H9 (cell line): ENCODE data around the gene SWSAP1. TPM values are rescaled to one million over a fixed set of nuclear protein-coding genes. Genes with fewer than 3 reads are reported as not detected.

ENCODE experiments used
- DNase-seq: peaks from one replicate; pipeline ENCODE4 v3.0.0-alpha.2; 2017
- H2AFZ ChIP-seq: one replicate; pipeline ENCODE4 v1.6.1; 2013; ENCODE audit warnings: mild to moderate bottlenecking, low read length, control low read depth, moderate library complexity
- H2AK5ac ChIP-seq: 2 replicates; pipeline ENCODE4 v1.6.1; 2013; ENCODE audit warnings: low read length, control low read depth, mixed read lengths; ENCODE audit not compliant: insufficient read length
- H2BK120ac ChIP-seq: one replicate; pipeline ENCODE4 v1.6.1; 2013; ENCODE audit warnings: low read depth, mild to moderate bottlenecking, low read length, control low read depth, inconsistent platforms; ENCODE audit not compliant: poor library complexity, severe bottlenecking
- H2BK12ac ChIP-seq: 2 replicates; pipeline ENCODE4 v1.6.1; 2013; ENCODE audit warnings: low read length, control low read depth, mixed read lengths, low read depth; ENCODE audit not compliant: insufficient read length
- H2BK15ac ChIP-seq: 2 replicates; pipeline ENCODE4 v1.6.1; 2013; ENCODE audit warnings: low read depth, low read length, control low read depth
- H2BK20ac ChIP-seq: one replicate; pipeline ENCODE4 v1.6.1; 2013; ENCODE audit warnings: low read depth, mild to moderate bottlenecking, low read length, control low read depth, inconsistent platforms; ENCODE audit not compliant: poor library complexity, severe bottlenecking
- H2BK5ac ChIP-seq: 2 replicates; pipeline ENCODE4 v1.6.1; 2013; ENCODE audit warnings: low read length, control low read depth, mixed read lengths; ENCODE audit not compliant: insufficient read length
- H3K14ac ChIP-seq: 2 replicates; pipeline ENCODE4 v1.6.1; 2013; ENCODE audit warnings: low read length, control low read depth; ENCODE audit not compliant: insufficient read depth
- H3K18ac ChIP-seq: 2 replicates; pipeline ENCODE4 v1.6.1; 2013; ENCODE audit warnings: low read depth, mild to moderate bottlenecking, mixed read lengths, low read length, control low read depth; ENCODE audit not compliant: insufficient read length
- H3K23ac ChIP-seq: 2 replicates; pipeline ENCODE4 v1.6.1; 2013; ENCODE audit warnings: low read length, control low read depth, mixed read lengths, low read depth; ENCODE audit not compliant: insufficient read length
- H3K23me2 ChIP-seq: 2 replicates; pipeline ENCODE4 v1.6.1; 2013; ENCODE audit warnings: low read depth, mild to moderate bottlenecking, mixed read lengths, low read length, control low read depth; ENCODE audit not compliant: insufficient read length, poor library complexity, severe bottlenecking
- H3K27ac ChIP-seq: 2 replicates; pipeline ENCODE4 v1.5.1; 2013; ENCODE audit warnings: low read length, control low read depth, mixed read lengths, low read depth; ENCODE audit not compliant: insufficient read length
- H3K27me3 ChIP-seq: 2 replicates; pipeline ENCODE4 v1.6.1; 2013; ENCODE audit warnings: low read length, control low read depth, inconsistent platforms; ENCODE audit not compliant: insufficient read depth
- H3K4ac ChIP-seq: 2 replicates; pipeline ENCODE4 v1.6.1; 2013; ENCODE audit warnings: low read depth, mild to moderate bottlenecking, control low read depth, inconsistent platforms, low read length, moderate library complexity
- H3K4me1 ChIP-seq: 2 replicates; pipeline ENCODE4 v1.6.1; 2013; ENCODE audit warnings: low read length, control low read depth, inconsistent platforms; ENCODE audit not compliant: insufficient read depth
- H3K4me2 ChIP-seq: 2 replicates; pipeline ENCODE4 v1.6.1; 2013; ENCODE audit warnings: low read length, control low read depth, mixed read lengths; ENCODE audit not compliant: insufficient read length, insufficient read depth
- H3K56ac ChIP-seq: 2 replicates; pipeline ENCODE4 v1.6.1; 2013; ENCODE audit warnings: low read depth, mild to moderate bottlenecking, mixed read lengths, low read length, control low read depth; ENCODE audit not compliant: insufficient read length
- H3K79me1 ChIP-seq: 2 replicates; pipeline ENCODE4 v1.6.1; 2013; ENCODE audit warnings: low read depth, mild to moderate bottlenecking, moderate library complexity, low read length, control low read depth, inconsistent platforms; ENCODE audit not compliant: insufficient read depth, poor library complexity, severe bottlenecking
- H3K79me2 ChIP-seq: 2 replicates; pipeline ENCODE4 v1.6.1; 2013; ENCODE audit warnings: low read length, control low read depth, inconsistent platforms; ENCODE audit not compliant: insufficient read depth
- H3K9ac ChIP-seq: 2 replicates; pipeline ENCODE4 v1.6.1; 2013; ENCODE audit warnings: low read length, control low read depth, mixed read lengths; ENCODE audit not compliant: insufficient read length; ENCODE audit errors: extremely low read depth
- H3K9me3 ChIP-seq: one replicate; pipeline ENCODE4 v1.6.1; 2013; ENCODE audit warnings: low read depth, low read length, inconsistent platforms; ENCODE audit not compliant: control insufficient read depth
- H3T11ph ChIP-seq: one replicate; pipeline ENCODE4 v1.6.1; 2013; ENCODE audit warnings: mild to moderate bottlenecking, low read length, control low read depth, inconsistent platforms
- H4K20me1 ChIP-seq: one replicate; pipeline ENCODE4 v1.6.1; 2013; ENCODE audit not compliant: control insufficient read depth, insufficient read length, insufficient read depth
- H4K5ac ChIP-seq: 2 replicates; pipeline ENCODE4 v1.6.1; 2013; ENCODE audit warnings: low read depth, mild to moderate bottlenecking, mixed read lengths, low read length, control low read depth; ENCODE audit not compliant: insufficient read length
- H4K8ac ChIP-seq: replicated peaks from 2 replicates; pipeline ENCODE4 v1.6.1; 2013; ENCODE audit warnings: low read length, control low read depth, mixed read lengths, low read depth; ENCODE audit not compliant: insufficient read length
- H4K91ac ChIP-seq: 2 replicates; pipeline ENCODE4 v1.6.1; 2013; ENCODE audit warnings: low read depth, mild to moderate bottlenecking, moderate library complexity, mixed read lengths, low read length, control low read depth; ENCODE audit not compliant: insufficient read length
- H3K27ac Mint-ChIP-seq, 3 experiments: 2 replicates in 2 of 3; 3 replicates in 1 of 3; pipeline ENCODE4 v1.8.0; 2020 to 2021; ENCODE audit warnings: mixed read lengths in 3 of 3, mild to moderate bottlenecking in 1 of 3, moderate library complexity in 1 of 3
- H3K27me3 Mint-ChIP-seq: 2 replicates; pipeline ENCODE4 v1.8.0; 2021; ENCODE audit warnings: low read depth, mild to moderate bottlenecking, moderate library complexity, mixed read lengths
- H3K36me3 Mint-ChIP-seq, 3 experiments: 2 replicates in 2 of 3; 3 replicates in 1 of 3; pipeline ENCODE4 v1.8.0; 2020 to 2021; ENCODE audit warnings: low read depth in 3 of 3, mixed read lengths in 3 of 3; ENCODE audit not compliant: insufficient read depth in 1 of 3
- H3K4me1 Mint-ChIP-seq, 2 experiments: 2 replicates each; pipeline ENCODE4 v1.8.0; 2020; ENCODE audit warnings: mixed read lengths in 2 of 2
- H3K4me3 Mint-ChIP-seq, 2 experiments: 2 replicates in 1 of 2; 3 replicates in 1 of 2; pipeline ENCODE4 v1.8.0; 2020 to 2021; ENCODE audit warnings: mild to moderate bottlenecking in 2 of 2, mixed read lengths in 2 of 2, moderate library complexity in 1 of 2
- H3K9me3 Mint-ChIP-seq, 2 experiments: 2 replicates in 1 of 2; 3 replicates in 1 of 2; pipeline ENCODE4 v1.8.0; 2020; ENCODE audit warnings: mild to moderate bottlenecking in 2 of 2, mixed read lengths in 2 of 2, moderate library complexity in 1 of 2
- WGBS: extraction: QIAGEN DNeasy Blood & Tissue Kit; methylation state at CpG from one replicate; pipeline ENCODE4 v1.1.7; 2013; ENCODE audit warnings: missing lambda C conversion rate, low lambda C conversion rate, mixed read lengths; ENCODE audit not compliant: insufficient read length; ENCODE audit errors: extremely low coverage; 5-methylcytosine and 5-hydroxymethylcytosine counted together
- total RNA-seq: library from RNA; stranded (reverse); gene quantifications from 2 replicates; pipeline ENCODE4 v1.2.1, GENCODE V29; 2021
- TF ChIP-seq, protein P1 (sequence below): fragments of 200-600 bp; sonication (generic); conservative IDR thresholded peaks from 3 replicates; pipeline ENCODE4 v1.8.0; 2021; ENCODE audit warnings: antibody characterized with exemption, mild to moderate bottlenecking

The SWSAP1 gene
- total RNA-seq, 1 experiment from 2014 or later: 3.8 TPM

DNA sequence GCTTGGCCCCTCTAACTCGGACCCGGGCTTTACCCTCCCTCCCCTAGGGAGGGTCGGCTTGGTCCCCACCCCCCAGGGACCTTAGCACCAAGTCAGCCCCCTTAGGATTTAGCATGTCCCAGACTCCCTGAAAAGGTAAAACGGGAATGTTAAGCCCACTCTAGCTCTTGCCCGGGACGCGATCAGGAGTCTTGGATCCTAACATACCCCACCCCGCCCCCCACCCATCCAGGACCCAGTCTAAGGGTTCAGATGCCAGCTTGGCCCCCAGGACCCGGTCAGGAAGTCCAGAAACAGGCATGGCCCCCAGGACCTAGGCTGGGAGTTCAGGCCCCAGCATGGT is 9.2 kb downstream of the SWSAP1 start:
- TF ChIP-seq, protein P1, sequence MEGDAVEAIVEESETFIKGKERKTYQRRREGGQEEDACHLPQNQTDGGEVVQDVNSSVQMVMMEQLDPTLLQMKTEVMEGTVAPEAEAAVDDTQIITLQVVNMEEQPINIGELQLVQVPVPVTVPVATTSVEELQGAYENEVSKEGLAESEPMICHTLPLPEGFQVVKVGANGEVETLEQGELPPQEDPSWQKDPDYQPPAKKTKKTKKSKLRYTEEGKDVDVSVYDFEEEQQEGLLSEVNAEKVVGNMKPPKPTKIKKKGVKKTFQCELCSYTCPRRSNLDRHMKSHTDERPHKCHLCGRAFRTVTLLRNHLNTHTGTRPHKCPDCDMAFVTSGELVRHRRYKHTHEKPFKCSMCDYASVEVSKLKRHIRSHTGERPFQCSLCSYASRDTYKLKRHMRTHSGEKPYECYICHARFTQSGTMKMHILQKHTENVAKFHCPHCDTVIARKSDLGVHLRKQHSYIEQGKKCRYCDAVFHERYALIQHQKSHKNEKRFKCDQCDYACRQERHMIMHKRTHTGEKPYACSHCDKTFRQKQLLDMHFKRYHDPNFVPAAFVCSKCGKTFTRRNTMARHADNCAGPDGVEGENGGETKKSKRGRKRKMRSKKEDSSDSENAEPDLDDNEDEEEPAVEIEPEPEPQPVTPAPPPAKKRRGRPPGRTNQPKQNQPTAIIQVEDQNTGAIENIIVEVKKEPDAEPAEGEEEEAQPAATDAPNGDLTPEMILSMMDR: no peak
- Histone ChIP-seq H3K79me1 (no peaks in the 10 kb centered on the region), H2BK5ac (no peak overlapping the region), H2AFZ (no peak overlapping the region), H4K8ac (no peak overlapping the region), H3K4me2 (peak overlapping the region; percentile 86), H4K20me1 (peaks cover 4% of the 10 kb centered on the region), H3K23me2 (peaks cover 18% of the 10 kb centered on the region), H3K4me1 (no peaks in the 10 kb centered on the region), H2BK120ac (no peak overlapping the region), H3K56ac (no peak overlapping the region), H3K4ac (no peak overlapping the region), H3K9ac (no peak overlapping the region), H2BK12ac (no peak overlapping the region), H3K14ac (no peak overlapping the region), H3K27me3 (no peaks in the 10 kb centered on the region), H4K91ac (no peak overlapping the region), H2AK5ac (no peak overlapping the region), H3K18ac (no peak overlapping the region), H2BK20ac (no peak overlapping the region), H3K27ac (no peak overlapping the region), H3K23ac (no peak overlapping the region), H4K5ac (no peak overlapping the region), H2BK15ac (no peak overlapping the region), H3K79me2 (no peaks in the 10 kb centered on the region), H3T11ph (no peak overlapping the region), H3K9me3 (no peaks in the 10 kb centered on the region)
- no peak for DNase-seq
- Mint-ChIP-seq H3K27ac (no peak overlapping the region), H3K27me3 (peaks cover 2% of the 10 kb centered on the region; the same call in 1 of the 2 replicates), H3K4me1 (peaks cover 9 to 23% of the 10 kb centered on the region in 2 experiments), H3K4me3 (peak overlapping the region; percentile 92 to 95), H3K36me3 (peaks cover 1 to 5% (median 3%) of the 10 kb centered on the region in 3 experiments; a peak in 5 of 7 replicates), H3K9me3 (no peaks in the 10 kb centered on the region)
- no CpG with 5 or more reads among the region's 9 CpGs for WGBS
